ENCODE data around the gene NTRK1. TPM values are rescaled to one million over a fixed set of nuclear protein-coding genes. Genes with fewer than 3 reads are reported as not detected.
A peak's percentile ranks its signal among the peaks of the same experiment; 100 is the strongest.

Gene NTRK1
- total and polyA plus RNA-seq, 2 experiments from 2014 or later: 0.08 to 0.11 TPM

DNA sequence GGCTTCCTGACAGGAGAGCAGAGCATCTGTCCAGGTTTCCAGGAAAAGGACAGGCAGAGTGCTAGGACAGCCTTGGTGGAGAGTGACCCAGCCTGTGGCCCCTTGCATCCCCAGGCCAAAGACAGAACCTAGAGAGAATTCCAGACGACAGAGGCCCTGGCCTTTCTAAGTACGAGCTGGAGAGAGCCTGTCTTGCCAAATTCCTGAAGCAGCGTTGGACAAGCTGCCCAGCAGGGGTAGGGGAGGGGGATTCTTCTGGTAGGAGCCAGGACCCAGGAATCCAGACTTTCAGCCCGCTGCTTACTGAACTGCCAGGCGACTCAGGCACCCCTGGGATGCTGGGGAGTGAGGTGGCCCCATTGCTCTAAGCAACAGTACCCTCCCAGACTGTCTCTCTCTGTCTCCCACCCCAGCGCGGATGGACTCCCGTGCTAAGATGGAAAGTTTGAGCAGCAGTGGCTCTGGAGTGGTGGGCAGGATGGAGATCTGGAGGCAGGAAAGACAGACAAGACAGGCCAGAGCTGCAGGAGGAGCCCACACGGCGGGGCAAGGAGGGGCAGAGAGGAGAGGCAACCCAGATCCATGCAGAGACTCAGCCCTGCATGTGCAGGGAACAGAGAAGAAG, 24.0 kb downstream of the NTRK1 start:
- Histone ChIP-seq H3K4me1 (ENCODE audit: insufficient read depth) (no peaks in the 10 kb centered on the region), H3K9me2 (ENCODE audit: insufficient read depth) (no peaks in the 10 kb centered on the region), H3F3A (ENCODE audit: insufficient read depth) (no peaks in the 10 kb centered on the region), H2AFZ (no peak overlapping the region), H4K20me1 (ENCODE audit: insufficient read depth) (no peaks in the 10 kb centered on the region), H3K9ac (no peak overlapping the region), H3K9me3 (ENCODE audit: low read depth) (no peaks in the 10 kb centered on the region), H3K79me2 (ENCODE audit: insufficient read depth) (no peaks in the 10 kb centered on the region), H3K27ac (no peak overlapping the region), H3K27me3 (replicated peaks; ENCODE audit: insufficient read depth) (peaks cover 13% of the 10 kb centered on the region; the same call in 1 of the 2 replicates), H3K36me3 (ENCODE audit: low read depth) (no peaks in the 10 kb centered on the region), H3K4me2 (ENCODE audit: unreplicated experiment) (no peak overlapping the region), H3K4me3 (no peak overlapping the region)
- TF ChIP-seq EZH2 (IDR thresholded peaks at IDR 0.05; ENCODE audit: insufficient read depth, poor library complexity, severe bottlenecking): no peak
- no peak for TF ChIP-seq EZH2phosphoT487 (IDR thresholded peaks at IDR 0.05; ENCODE audit: insufficient read depth, low read depth)
- DNase-seq: no peak
- WGBS, 2 experiments (ENCODE audit: low coverage in 1 of 2, low lambda C conversion rate in 2 of 2, missing lambda C conversion rate in 2 of 2): 58 to 62% methylated on average over 10 of the region's 10 CpGs
- in situ Hi-C loops (cut with MboI): loop anchor here (10.0 kb wide), 1 partner anchor 90 kb away; no protein-coding TSS in a partner anchor

DNA sequence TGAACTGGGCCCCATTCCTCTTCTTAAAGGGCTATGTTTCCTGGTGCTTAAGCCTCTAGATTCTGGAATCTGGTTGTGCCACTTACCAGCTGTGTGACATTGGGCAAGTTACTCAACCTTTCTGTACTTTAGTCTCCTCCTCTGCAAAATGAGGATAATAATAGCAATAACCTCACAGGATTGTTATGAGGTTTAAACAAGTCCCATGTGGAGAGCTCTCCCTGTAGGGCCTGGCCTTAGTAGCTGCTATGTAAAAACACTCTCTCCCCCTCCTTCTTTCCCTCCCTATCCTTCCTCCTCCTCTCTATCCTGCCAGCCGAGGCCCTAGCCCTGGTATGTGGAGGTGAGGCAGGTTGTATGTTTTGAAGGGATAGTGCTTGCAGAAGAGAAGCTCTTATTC, 24.6 kb downstream of the NTRK1 start:
- no peak overlapping the region for H2AFZ ChIP-seq
- peaks cover 13% of the 10 kb centered on the region; the same call in 1 of the 2 replicates for H3K27me3 ChIP-seq (replicated peaks; ENCODE audit: insufficient read depth)
- H3K4me2 ChIP-seq (ENCODE audit: unreplicated experiment): no peak overlapping the region
- WGBS, 2 experiments (ENCODE audit: low coverage in 1 of 2, low lambda C conversion rate in 2 of 2, missing lambda C conversion rate in 2 of 2): 88 to 100% methylated on average over 1 of the region's 1 CpG
- H3K4me3 ChIP-seq: no peak overlapping the region
- no peaks in the 10 kb centered on the region for H4K20me1 ChIP-seq (ENCODE audit: insufficient read depth)
- no peak overlapping the region for H3K9ac ChIP-seq
- no peaks in the 10 kb centered on the region for H3K36me3 ChIP-seq (ENCODE audit: low read depth)
- H3K27ac ChIP-seq: no peak overlapping the region
- no peaks in the 10 kb centered on the region for H3K9me3 ChIP-seq (ENCODE audit: low read depth)
- H3K9me2 ChIP-seq (ENCODE audit: insufficient read depth): no peaks in the 10 kb centered on the region
- peaks cover 2% of the 10 kb centered on the region; the same call in 1 of the 2 replicates for H3F3A ChIP-seq (ENCODE audit: insufficient read depth)
- no peak for TF ChIP-seq EZH2 (IDR thresholded peaks at IDR 0.05; ENCODE audit: insufficient read depth, poor library complexity, severe bottlenecking)
- TF ChIP-seq EZH2phosphoT487 (IDR thresholded peaks at IDR 0.05; ENCODE audit: insufficient read depth, low read depth): no peak
- H3K4me1 ChIP-seq (ENCODE audit: insufficient read depth): no peaks in the 10 kb centered on the region
- peak; percentile 47 for DNase-seq
- H3K79me2 ChIP-seq (ENCODE audit: insufficient read depth): no peaks in the 10 kb centered on the region
- in situ Hi-C loops (cut with MboI): loop anchor here (10.0 kb wide), 1 partner anchor 91 kb away; no protein-coding TSS in a partner anchor

GRCh38 chr1:156885880-156886355, 25.3 kb downstream of the NTRK1 start:
- no peak for DNase-seq
- Histone ChIP-seq H3K27ac (no peak overlapping the region), H3K9ac (no peak overlapping the region), H4K20me1 (ENCODE audit: insufficient read depth) (no peaks in the 10 kb centered on the region), H3K4me2 (ENCODE audit: unreplicated experiment) (no peak overlapping the region), H3K4me3 (no peak overlapping the region), H2AFZ (no peak overlapping the region), H3K27me3 (replicated peaks; ENCODE audit: insufficient read depth) (peaks cover 10% of the 10 kb centered on the region; the same call in 1 of the 2 replicates), H3F3A (ENCODE audit: insufficient read depth) (peaks cover 5% of the 10 kb centered on the region), H3K9me3 (ENCODE audit: low read depth) (no peaks in the 10 kb centered on the region), H3K4me1 (ENCODE audit: insufficient read depth) (no peaks in the 10 kb centered on the region), H3K36me3 (ENCODE audit: low read depth) (no peaks in the 10 kb centered on the region), H3K9me2 (ENCODE audit: insufficient read depth) (no peaks in the 10 kb centered on the region), H3K79me2 (ENCODE audit: insufficient read depth) (no peaks in the 10 kb centered on the region)
- in situ Hi-C loops (cut with MboI): loop anchor here (10.0 kb wide), 1 partner anchor 91 kb away; no protein-coding TSS in a partner anchor
- 65% methylated on average over 13 of the region's 13 CpGs for WGBS, 2 experiments (ENCODE audit: low coverage in 1 of 2, low lambda C conversion rate in 2 of 2, missing lambda C conversion rate in 2 of 2)
- TF ChIP-seq EZH2 (IDR thresholded peaks at IDR 0.05; ENCODE audit: insufficient read depth, poor library complexity, severe bottlenecking) (no peak), EZH2phosphoT487 (IDR thresholded peaks at IDR 0.05; ENCODE audit: insufficient read depth, low read depth) (no peak)

DNA sequence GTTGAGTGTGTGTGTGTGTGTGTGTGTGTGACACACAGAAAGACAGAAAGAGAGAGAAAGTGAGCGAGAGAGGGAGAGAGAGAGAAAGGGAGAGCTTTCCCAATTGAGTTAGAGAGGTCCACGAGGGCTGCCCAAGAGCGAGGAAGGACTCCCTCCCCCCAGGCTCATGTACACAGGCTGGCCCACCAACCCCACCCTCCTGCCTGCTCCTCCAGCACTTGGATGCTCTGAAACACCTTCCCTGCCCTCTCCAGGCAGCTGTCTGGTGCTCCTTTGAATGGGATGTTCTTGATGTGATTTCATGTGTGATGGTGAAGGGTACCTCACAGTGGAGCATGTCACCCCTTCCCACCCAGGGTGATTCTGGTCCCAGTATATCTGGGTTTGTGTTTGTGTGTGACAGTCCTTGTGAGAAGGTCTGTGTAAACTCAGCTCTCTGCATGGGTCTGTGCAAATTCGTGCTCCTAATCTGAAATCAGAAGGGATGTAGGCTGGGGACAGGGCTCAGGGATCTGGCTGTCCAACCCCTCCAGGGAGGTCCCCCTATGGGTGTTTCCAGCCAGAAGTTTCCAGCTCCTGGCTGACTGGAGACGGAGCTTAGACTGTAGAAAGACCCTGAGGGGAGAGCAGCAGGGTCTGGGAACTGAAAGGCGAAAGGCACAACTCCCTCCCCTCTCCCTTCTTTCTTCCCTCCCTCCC, 26.1 kb downstream of the NTRK1 start:
- Histone ChIP-seq H3K9ac (no peak overlapping the region), H3K27me3 (replicated peaks; ENCODE audit: insufficient read depth) (0 out of 2 replicates have a peak, but pooled peaks cover 2% of the 10 kb centered on the region), H3K4me1 (ENCODE audit: insufficient read depth) (no peaks in the 10 kb centered on the region), H3K36me3 (ENCODE audit: low read depth) (no peaks in the 10 kb centered on the region), H3K9me3 (ENCODE audit: low read depth) (no peaks in the 10 kb centered on the region), H3K4me3 (no peak overlapping the region), H3F3A (ENCODE audit: insufficient read depth) (peaks cover 11% of the 10 kb centered on the region), H3K4me2 (ENCODE audit: unreplicated experiment) (no peak overlapping the region), H3K9me2 (ENCODE audit: insufficient read depth) (no peaks in the 10 kb centered on the region), H2AFZ (no peak overlapping the region), H4K20me1 (ENCODE audit: insufficient read depth) (no peaks in the 10 kb centered on the region), H3K27ac (no peak overlapping the region), H3K79me2 (ENCODE audit: insufficient read depth) (no peaks in the 10 kb centered on the region)
- TF ChIP-seq EZH2 (IDR thresholded peaks at IDR 0.05; ENCODE audit: insufficient read depth, poor library complexity, severe bottlenecking) (no peak), EZH2phosphoT487 (IDR thresholded peaks at IDR 0.05; ENCODE audit: insufficient read depth, low read depth) (no peak)
- 51 to 54% methylated on average over 5 to 6 of the region's 6 CpGs for WGBS, 2 experiments (ENCODE audit: low coverage in 1 of 2, low lambda C conversion rate in 2 of 2, missing lambda C conversion rate in 2 of 2)
- DNase-seq: no peak
- in situ Hi-C loops (cut with MboI): loop anchor here (10.0 kb wide), 1 partner anchor 92 kb away; no protein-coding TSS in a partner anchor
